Epithelial cell of alveolus of lung (primary cell): Measurements from ENCODE around the gene HHLA2. TPM values are rescaled to one million over a fixed set of nuclear protein-coding genes. Genes with fewer than 3 reads are reported as not detected.

Experiments
- total RNA-seq: library from RNA; depleted of rRNA; stranded (reverse); fragments of >200 nt; gene quantifications from 2 replicates; pipeline ENCODE4 v1.2.1, GENCODE V29; 2015

Gene HHLA2
- total RNA-seq = 0.26 TPM in 1 of 2 replicates, not detected in the other

GRCh38 chr3:108296239-108296638 is at the start of gene HHLA2:
TSS of gene HHLA2 (plus strand) at chr3:108296548. CDS start at chr3:108351814, 55,266 bp downstream.

Other genes with a start within 250 kb of the HHLA2 start
- 32.2 and 40.6 TPM in 2 replicates for gene CD47, start 205.5 kb upstream of the HHLA2 start, total RNA-seq
- 21.6 and 38.8 TPM in 2 replicates for gene IFT57, start 74.1 kb upstream of the HHLA2 start, total RNA-seq
- 0.08 and 0.26 TPM in 2 replicates for gene MYH15, start 214.0 kb downstream of the HHLA2 start, total RNA-seq